GM21528 (cell line): ENCODE results near the gene ATP2A3.
A peak's percentile ranks its signal among the peaks of the same experiment; 100 is the strongest.

Source experiments
- ATAC-seq: cut with Tn5 transposase; IDR thresholded peaks from one replicate; pipeline ENCODE4 v1.9.1; 2021; ENCODE audit warnings: mild to moderate bottlenecking, moderate library complexity; ENCODE audit not compliant: unreplicated experiment, low FRiP score

The ATP2A3 gene

DNA sequence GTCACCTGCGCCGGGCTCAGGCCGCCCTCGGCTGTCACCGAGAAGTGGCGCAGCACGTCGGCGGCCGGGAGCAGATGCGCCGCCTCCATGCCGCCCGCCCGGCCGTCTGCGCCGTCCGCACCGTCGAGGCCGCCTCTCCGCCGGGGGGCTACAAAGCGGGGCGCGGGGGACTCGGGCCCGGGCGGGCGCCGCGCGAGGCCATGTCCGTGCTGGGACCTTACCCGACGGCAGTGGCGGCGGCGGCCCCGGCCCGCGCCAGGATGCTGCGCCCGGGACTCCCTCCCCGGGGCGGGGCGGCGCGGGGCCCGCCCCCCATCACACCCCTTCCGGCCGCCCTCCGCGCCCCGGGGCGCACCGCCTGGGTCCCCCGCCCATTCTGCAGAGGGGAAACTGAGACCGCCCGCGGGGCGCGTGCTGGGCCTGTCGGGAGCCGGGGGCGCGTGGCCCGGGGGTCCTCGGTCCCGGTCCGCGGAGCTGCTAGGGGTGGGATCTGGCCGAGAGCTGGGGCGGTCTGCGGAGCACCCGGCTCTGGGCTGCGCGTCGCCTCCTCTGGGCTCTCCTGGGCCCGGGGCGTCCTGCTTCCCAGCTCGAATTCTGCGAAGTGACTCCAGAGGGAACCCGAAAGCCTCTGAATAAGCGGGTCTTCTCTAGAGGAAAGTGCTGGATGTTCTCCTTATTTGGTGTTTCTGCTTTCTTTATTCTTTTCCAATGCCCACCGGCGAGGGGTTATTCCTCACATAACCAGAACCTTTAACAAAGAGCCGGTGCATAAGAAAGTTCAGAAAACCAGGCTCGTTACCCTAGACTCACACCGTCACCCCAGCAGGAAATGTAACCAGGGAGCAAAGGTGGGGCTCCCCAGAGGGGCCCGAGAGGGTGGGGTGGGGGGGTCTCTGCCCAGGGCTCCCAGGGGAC lies at the start of gene ATP2A3:
Gene ATP2A3, minus strand, starts transcription at position 235 of the 915 bp plus-strand sequence. Its CDS starts 146 bp downstream, at position 89.
- peak; percentile 44 for ATAC-seq

GRCh38 chr17:4010754-4011153 lies 46.5 kb upstream of the ATP2A3 start:
- no peak for ATAC-seq

DNA sequence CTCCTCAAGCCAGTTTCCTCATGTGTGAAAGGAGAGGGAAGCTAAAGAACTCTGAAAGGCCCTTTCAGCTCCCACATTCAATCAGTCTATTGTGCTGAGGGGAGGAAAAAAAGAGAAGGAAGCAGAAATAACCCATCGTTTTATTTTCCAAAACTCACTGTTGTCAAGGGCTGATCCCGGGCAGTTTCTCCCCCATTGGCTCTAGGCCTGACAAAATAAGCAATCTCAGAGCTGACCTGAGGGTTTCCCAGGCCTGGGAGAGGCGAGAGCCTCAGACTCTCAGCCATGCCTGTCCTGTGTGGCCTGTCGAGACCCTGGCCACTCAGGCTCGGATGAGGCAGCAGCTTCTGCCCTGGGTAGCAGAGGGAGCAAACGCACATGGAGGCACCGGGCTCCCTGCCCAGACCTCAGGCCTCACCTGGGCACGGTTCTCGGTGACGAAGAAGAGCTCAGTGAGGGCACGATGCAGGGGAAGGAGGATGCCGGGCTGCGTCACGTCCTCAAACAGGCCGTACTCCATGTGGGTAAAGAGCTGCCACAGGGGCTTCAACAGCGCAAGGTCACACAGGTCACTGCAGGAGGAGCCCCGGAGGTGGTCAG lies 45.0 kb upstream of the ATP2A3 start:
- ATAC-seq: no peak

DNA sequence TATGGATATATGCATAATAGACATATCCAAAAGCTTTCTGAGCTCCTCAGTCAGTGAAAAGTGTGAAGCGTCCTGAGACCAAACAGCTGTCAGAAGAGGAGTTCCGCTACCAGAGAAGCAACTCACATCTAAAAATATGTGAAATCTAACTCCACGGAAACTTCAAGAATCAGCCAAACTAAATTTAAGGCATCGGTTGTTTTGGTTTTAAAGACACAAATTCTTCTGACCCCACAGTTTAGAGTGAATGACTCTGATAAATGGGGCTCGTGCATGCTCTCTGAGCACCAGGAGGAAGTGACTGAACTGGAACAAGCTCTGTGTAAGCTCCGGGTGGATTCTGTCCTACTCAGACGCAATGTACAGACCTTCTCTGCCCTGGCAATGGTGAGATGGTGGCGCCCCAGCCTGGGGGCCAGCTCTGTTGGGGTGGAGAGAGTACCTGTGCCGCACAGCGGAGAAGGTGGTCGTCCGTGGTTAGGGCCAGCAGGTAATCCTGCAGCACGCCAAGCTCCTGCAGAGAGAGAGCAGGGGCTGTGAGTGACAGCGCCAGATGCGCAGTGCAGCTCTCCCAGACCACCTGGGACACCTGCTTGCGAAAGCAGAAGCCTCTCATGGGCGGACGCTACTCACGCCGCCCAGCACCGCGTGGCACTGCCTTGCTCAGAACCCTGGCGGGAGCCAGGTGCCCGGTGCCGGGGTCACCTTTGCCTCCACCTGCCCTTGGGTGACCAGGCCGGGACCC lies 44.4 kb upstream of the ATP2A3 start:
- ATAC-seq: no peak

GRCh38 chr17:4008082-4008435 lies 43.8 kb upstream of the ATP2A3 start:
- ATAC-seq: no peak

DNA sequence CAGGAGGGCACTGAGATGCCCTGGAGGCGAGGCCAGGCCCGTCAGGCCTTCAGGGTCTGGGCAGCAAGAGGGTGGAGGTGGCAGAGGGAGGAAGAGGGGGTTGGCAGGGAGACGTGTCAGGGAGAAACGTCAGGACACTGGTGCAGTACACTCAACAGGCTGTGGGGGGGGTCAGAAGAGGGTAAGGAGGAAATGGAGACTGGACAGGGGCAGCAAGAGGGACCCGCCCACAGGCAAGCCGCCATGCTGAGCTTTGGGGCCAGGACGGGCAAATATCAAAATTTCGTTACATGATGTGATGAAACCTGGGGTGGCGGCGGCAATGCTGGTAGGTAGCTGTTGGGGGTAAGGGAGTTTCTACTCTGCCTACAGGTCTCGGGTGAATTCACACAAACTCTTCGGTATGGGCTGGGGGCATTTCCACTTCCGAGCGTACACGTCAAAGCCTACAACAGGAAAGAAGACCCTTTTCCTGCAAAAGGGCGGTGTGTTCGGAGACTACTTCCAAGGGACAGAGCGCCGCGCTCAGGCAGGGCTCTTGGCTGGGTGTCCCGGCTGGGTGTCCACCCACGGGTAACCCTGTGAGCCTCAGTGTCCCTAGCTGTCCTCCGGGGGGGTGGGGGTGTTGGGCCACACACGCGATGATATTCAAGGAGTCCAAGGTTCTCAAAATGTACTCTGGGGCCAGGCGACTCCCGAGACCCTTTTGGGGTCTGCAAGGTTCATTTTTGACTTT lies 43.3 kb upstream of the ATP2A3 start:
- no peak for ATAC-seq

- no peak for ATAC-seq
These were observed 42.5 kb upstream of the ATP2A3 start for GRCh38 chr17:4006745-4007211.

- no peak for ATAC-seq
These were observed 41.9 kb upstream of the ATP2A3 start for GRCh38 chr17:4006165-4006589.

- no peak for ATAC-seq
These were observed 41.3 kb upstream of the ATP2A3 start for GRCh38 chr17:4005296-4006164.

DNA sequence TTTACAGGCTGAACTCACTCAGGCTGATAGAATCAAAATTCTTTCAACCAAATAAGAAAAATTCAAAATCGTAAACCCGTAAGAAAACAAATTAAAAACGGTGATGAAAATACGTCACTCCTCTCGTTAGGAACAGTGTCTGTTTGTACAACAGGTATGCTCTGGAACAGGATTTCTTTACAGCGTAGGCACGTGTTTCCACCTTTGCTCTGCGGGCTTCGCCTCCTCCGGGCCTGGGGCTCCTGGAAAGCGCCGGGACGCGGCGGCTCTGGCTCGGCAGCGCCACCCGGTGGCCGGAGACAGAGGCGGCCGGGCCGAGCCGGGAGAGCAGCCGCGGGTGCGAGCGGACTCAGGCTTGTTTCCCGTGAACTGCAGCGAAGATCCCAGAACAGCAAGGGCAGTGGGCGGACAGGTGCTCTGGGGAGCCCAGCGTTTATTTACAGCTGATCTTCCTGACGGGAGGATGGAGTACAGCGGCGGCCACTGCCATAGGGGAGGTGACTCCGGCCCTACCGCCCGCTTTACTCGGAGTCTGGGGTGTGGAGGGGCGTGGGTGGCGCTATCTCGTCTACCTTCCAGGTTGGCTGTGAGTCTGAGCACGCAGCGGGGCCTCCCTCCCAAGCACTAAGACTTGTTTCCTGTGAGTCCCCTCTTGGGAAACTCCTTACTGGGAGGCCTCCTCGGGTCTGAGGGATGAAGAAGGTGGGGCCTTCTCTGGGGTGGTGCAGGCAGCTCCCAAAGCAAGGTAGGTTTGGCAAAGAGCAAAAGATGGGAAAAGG lies 40.5 kb upstream of the ATP2A3 start:
- no peak for ATAC-seq

- ATAC-seq: no peak
These were observed 39.5 kb upstream of the ATP2A3 start for GRCh38 chr17:4003501-4004421.

GRCh38 chr17:4003131-4003500 lies 38.9 kb upstream of the ATP2A3 start:
- ATAC-seq: no peak

DNA sequence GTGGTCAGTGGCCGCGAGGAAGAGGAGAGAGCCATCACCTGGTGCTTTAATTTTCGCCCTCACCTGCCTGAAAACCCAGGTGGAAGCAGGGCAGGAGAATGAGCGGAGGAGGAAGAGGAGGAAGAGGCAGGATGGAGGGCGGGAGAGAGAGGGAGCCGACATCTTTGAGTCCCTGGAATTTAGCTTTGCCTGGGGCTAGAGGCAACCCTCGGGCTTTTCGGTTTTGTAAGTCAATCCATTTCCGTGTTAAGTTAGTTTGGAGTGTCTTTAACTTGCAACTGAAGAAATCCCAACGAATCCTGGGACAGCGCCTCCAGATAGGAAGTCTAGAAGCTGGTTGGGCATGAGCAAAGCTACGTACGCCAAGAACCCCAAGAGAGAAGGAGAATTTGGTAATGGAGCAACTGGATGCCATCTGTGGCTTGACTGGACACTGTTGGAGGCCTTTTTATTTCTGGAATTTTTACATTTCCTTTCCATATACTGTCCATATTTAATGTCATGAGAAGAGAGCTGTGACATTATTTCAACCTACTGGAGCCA lies 36.9 kb upstream of the ATP2A3 start:
- ATAC-seq: no peak

- ATAC-seq: no peak
These were observed 34.2 kb upstream of the ATP2A3 start for GRCh38 chr17:3998436-3998835.

- no peak for ATAC-seq
These were observed 30.8 kb upstream of the ATP2A3 start for GRCh38 chr17:3995067-3995466.

- ATAC-seq: no peak
These were observed 30.0 kb upstream of the ATP2A3 start for GRCh38 chr17:3994221-3994576.

- ATAC-seq: no peak
These were observed 29.4 kb upstream of the ATP2A3 start for GRCh38 chr17:3993493-3994220.
